GM18526 (cell line): ENCODE results near the gene THSD4.

ENCODE experiments used
- POLR2A ChIP-seq: IDR thresholded peaks from 3 replicates; pipeline ENCODE4 v1.6.1; 2011; ENCODE audit not compliant: insufficient read length; ENCODE audit errors: extremely low read depth

Gene THSD4

DNA sequence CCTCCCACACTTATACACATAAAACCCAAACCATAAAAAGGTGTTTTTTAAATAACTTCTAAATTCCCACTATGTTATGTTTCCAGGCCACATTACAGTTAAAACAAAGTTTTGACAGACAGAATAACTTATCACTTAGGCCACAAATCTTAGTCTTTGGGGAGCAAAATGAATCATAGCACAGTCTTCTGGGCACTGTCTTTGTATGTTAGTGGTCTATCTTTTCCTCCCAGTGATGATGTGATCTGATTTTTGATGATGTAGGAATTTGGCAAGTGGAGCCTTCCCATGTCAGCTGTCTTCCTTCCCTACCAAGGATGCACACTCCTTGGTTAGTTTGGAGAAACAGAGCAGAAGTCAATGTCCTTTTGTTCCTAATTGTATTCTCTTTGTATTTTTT is 67.3 kb downstream of the THSD4 start:
- TF ChIP-seq POLR2A = no peak

DNA sequence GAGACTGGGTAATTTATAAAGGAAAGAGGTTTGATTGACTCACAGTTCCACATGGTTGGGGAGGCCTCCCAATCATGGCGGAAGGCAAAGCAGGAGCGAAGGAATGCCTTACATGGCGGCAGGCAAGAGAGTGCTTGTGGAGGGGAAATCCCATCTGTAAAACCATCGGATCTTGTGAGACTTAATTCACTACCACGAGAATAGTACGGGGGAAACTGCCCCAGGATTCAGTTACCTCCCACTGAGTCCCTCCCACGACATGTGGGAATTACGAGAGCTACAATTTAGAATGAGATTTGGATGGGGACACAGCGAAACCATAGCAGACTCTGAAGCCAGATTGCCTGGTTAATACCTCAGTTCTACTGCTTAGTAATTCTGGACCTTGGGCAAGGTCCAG is 67.8 kb downstream of the THSD4 start:
- no peak for TF ChIP-seq POLR2A

DNA sequence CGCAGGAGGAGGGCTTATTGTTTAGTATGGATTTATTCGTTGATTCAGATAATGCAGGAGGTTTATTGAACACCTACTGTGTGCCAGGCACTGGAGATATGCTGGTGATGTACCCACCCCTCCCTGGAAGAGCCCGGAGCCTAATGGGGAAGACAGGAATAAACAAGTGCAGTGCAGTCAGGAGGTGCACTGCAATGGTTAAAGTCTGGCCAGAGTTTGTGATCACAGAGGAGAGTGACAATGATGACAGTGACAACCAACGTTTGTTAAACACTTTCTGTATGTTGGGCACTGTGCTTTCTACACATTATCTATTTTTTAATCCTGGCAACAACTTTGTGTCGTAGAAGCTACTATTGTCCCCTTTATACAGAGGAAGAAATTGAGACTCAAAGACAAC is 70.4 kb downstream of the THSD4 start:
- no peak for TF ChIP-seq POLR2A

DNA sequence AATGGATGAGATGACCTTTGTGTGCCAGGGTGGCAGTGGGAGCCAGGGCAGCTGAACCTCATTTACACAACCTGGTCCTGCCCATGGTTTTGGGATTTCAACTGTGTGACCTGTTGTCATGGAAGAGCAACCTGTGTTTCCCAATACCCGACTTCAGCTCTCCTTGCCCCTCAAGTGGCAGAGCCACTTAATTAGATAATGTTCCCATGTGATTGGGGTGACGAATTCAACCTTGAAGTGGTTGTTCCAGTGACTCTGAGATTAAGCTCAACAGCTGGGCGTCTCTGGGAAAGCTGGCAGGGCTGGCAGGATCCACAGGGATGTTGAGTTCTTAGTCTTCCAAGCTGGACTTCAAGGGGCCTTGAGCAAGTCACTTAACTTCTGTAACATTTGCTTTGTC is 71.0 kb downstream of the THSD4 start:
- no peak for TF ChIP-seq POLR2A

DNA sequence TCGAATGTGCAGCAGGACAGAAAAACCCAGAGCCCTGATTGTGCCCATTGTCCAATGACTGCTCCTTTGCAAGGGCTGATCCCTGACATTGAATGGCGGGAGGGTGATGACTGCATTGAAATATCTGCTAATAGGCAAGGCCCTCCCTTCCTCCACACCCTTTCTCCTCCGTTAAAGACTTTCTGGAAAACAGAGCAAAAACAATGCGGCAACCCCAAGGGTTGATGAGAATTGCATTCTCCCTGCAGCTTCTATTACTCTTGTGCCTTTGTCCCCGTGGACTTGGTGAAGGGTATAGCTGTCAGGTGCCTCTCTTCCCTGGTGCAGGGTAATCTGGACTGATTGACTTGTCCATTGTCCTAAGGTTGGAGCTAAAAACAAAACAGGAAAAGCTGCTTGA is 71.8 kb downstream of the THSD4 start:
- TF ChIP-seq POLR2A = no peak

DNA sequence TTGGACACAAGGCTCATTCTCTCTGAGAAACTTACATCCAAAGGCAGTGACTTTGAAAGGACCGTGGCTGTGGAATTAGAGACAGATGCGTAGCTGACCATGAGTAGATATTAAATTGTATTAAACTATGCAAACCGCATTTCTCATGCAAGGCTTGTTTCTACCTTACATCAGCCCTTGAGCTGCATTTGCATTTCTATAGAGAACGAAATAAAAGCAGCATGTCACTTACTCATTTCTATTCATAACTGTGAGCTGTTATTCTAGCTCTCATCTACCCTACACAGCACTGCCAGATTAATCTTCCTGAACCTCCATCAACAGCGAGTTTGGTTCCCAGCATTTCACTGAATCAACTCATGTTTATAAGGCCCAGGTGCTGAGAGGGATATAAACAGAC is 72.3 kb downstream of the THSD4 start:
- TF ChIP-seq POLR2A = no peak

DNA sequence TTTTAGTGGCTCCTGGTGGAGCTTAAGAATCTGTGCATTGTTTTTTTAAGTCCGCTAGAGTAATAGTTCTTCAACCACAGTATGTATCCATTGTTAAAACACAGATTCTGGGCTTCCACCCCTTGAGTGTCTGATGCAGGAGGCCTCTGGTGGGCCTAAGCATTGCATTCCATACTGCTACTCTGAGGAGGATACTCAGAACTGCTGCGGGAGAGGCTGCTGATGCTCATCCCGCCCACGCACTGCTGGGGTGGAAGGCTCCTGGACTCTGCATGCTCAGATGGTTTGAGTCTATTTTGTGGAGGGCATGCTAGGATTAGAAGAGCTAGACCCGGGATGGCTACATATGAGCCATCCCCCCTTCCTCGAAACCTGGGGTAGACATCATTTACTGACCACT is 74.4 kb downstream of the THSD4 start:
- TF ChIP-seq POLR2A = no peak

DNA sequence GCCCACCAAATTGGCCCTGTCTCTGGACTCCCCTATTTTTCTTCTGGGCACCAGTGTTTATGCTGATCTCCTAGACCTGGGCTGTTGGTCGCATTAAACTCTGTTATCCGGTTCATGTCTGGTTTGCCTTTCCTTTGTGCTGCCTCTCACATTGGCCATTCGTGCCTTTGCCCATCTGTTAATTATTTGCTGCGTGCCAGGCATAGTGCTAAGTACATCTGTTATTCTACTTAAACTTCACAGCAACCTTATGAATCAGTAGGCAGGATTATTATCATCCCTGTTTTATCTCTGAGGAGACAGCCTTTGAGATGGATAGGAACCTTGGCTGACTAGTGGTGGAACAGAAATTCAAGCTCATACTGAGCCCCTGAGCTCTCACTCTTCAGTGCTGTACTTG is 76.0 kb downstream of the THSD4 start:
- no peak for TF ChIP-seq POLR2A

DNA sequence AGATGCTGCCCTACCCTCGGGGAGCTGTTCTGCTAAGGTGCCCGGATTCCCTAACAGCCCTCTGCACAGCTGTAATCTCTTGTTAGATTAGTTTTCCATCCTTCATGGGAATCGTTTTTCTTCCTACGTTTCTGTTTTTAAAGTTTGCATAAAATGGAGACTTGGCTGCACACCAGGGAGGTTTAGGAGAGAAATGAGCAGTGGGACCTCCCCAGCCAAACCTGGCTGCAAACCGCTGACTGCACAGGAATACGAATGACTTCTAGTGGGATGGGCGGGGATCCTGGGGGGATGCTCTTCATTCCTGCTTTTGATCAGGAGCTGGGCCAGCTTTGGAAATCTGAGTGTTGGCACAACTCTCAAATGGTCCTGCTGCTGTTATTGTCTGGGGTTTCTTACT is 77.5 kb downstream of the THSD4 start:
- TF ChIP-seq POLR2A = no peak

DNA sequence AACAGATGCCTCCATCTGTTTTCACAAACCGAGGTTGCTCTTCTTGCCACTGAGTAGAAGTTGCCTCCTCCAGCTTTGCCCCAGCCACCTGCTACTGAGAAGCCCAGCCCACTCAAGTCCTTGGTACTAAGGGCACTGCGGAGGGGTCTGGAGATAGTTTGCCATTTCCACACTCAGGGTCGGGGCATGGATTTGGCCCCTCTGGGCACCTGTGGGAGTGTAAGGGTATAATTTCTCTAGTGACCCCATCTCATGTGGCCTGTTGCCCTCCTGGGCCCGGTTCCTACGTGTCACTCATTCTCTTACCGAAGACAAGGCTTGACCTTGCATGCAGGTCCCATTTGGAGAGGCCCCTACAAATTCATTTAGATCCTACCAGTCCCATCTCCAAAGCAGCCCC is 79.0 kb downstream of the THSD4 start:
- TF ChIP-seq POLR2A = no peak

DNA sequence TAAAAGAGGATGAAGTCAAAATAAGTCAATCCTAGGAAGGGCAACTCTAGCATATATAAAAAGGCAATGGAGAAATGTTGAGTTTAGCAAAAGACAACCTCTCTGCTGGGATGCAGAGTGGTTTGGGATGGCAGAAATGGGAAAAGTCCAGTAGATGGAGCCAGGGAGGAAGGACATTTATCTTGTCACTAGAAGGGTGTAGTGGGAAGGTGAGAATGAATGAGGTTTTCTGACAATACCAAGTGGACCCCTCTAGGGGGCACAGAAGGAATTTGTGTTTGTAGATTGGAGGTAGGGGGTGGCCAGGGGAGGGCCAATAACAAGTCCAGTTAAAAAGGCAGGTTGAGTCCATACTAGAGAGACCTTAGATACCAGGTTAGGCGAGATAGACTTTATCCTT is 80.0 kb downstream of the THSD4 start:
- no peak for TF ChIP-seq POLR2A

DNA sequence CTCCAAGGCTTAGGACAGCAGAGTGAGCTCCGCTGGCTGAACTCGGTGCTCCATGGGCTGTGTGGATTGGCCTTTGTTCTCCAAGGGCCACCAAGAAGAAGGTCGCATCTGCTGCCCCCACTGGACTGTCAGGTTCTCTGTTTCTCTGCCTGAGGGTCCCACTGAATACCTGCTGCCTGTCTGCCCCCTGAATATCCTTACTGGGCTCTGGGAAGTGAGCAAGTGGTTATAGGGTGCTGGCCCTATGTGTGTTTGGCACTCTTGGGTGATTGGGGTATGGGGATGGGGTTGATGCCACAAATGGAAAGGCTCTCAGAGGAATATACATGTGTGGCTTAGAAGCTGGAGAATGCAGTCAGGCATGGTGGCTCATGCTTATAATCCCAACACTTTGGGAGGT is 82.3 kb downstream of the THSD4 start:
- TF ChIP-seq POLR2A = no peak

DNA sequence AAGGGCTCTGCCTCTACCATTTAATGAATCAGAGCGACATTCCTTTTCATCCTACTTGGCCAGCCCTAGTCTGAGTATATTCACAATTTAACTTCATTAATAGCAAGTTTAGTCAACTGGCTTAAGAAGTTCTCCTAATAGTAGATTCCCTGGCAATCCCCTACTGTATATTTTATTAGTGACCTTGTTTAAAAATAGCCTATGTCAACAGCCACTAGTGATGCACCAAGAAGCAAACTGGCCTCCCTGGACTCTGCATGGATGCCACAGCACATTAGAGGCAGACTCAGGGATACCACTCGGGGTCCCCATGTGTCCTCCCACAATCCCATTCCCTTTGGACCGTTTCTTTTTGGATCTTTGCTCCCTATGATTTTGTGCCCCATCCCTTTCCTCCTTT is 83.6 kb downstream of the THSD4 start:
- TF ChIP-seq POLR2A = no peak

DNA sequence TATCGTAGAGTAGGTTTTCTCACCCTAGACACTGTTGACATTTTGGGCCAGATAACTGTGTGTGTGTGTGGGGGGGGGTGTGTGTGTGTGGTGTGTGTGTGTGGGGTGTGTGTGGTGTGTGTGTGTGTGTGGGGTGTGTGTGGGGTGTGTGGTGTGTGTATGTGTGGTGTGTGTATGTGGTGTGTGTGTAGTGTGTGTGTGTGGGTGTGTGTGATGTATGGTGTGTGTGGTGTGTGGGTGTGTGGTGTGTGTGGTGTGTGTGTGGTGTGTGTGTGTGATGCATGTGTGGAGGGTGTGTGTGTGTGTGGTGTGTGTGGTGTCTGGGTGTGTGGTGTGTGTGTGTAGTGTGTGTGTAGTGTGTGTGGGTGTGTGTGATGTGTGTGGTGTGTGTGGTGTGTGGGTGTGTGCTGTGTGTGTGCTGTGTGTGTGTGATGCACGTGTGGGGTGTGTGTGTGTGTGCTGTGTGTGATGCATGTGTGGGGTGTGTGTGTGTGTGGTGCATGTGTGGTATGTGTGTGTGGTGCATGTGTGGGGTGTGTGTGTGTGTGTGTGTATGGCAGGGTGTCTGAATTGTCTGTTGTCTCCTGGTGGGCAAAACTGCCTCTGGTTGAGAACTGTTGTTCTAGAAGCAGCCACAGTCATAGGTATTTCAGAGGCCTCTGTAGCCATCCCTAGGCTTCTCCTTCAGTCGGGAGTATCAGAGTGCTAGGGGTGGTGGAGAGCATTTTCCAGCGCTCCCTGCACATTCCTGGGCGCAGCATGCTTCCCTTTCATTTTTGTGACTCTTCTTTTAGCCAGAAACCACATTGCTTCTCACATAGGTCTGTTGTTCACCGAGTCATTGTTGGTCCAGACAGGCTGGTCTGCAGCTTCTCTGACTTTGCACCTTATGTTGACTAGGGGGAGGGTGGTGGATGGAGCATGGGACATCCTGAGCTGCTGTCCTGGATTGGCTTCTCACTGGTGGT is 84.4 kb downstream of the THSD4 start:
- TF ChIP-seq POLR2A = no peak

DNA sequence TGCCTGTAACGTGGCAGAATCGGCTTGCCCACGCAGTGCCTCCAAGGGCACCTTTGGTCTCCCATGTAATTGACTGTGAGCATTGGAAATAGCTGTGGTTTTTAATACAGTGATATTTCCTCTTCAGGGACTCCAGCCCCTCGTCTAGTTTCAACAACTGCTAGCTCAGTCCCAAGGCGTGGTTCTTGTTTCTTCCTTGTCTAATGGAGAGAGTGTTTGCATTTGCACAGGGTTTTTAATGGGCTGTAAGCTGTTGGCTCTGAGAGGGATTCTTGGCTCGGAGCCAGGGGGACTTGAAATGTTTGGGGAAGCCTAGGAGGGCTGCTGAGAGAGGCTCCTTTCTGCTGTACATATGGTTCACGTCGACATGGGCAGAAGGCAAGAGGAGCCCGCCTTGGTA is 86.2 kb downstream of the THSD4 start:
- no peak for TF ChIP-seq POLR2A

DNA sequence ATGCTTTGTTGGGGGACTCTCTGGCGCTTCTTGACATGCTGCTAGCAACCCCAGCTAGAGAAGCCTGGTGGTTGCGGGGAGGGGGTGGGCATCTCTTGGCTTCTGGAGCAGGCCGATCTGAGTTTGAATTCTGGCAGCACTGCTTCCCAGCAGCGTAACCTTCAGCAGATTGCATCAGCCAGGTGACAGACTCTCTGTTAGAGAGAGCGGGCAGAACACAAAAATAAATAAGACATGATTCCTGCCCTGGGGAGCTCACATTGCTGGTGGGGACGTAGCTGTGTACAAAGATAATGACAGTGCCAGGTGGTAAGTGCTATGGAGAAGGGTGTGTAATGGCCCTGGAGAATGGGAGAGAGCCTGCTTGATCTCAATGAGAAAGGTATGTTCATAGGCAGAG is 87.4 kb downstream of the THSD4 start:
- no peak for TF ChIP-seq POLR2A

DNA sequence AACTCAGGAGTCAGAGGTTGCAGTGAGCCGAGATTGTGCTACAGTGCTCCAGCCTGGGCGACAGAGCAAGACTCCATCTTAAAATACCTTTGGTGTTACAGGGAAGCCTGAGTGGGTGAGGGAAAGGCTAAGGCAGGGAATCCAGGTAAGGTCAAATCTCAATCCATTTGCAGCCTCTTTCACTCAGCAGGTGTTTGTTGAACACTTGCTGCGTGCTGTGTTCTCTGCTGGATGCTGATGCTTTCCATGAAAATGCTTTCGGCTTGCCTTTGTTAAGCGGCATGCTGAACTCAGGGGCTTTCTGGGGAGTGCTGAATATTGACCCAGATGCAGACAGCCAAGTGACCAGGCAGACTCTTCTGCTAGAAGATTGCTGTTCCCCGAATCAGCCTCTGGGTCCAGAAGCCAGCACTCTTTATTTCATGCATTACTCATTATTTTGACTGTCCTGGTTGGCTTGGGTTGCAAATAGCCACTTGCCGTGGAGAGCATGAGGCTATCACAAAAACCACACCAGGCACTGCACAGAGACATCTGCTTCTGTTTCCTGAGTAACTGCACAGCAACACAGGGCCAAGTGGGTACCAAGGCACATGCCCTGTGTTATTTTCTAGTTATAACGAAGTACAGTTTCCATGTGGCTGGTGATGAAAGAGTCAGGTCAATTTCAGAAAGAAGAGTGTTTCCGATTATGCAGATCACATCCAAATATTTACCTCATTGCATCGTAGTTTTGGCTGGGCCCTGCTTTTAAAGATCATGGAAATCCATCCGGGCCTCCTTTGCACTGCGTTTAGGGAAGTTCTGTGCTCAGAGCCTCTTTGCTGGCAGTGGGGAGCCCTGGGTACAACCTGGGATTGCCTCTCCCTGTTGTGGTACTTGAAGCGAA is 88.6 kb downstream of the THSD4 start:
- no peak for TF ChIP-seq POLR2A

DNA sequence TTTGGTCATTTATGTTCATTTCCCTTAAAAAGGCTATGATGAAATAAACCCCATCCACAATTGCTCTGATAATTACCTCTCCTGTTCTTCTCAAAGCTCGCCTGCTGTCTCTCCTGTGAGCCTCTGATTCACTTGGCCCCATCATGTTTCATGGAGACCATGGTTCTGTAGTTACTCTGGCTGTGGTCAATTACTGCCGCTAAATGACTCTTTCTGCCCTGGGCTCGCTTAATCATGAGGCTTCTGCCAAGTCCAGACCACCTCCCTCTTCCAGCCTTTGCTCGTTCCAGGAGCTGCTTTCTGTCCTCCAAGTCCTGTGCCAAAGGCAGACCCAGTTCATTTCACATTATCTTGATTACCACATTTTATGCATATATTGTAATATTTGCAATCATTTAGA is 91.9 kb downstream of the THSD4 start:
- no peak for TF ChIP-seq POLR2A
